ENCODE results near the gene UGT1A6.

UGT1A6 gene

GRCh38 chr2:233676046-233676445 is 16.6 kb upstream of the UGT1A6 start:
- Histone ChIP-seq H3K79me2 (ENCODE audit: low read length) (no peaks in the 10 kb centered on the region), H3K27me3 (replicated peaks; ENCODE audit: insufficient read depth, low read length) (no peaks in the 10 kb centered on the region), H3K9me3 (replicated peaks; ENCODE audit: insufficient read depth, low read length) (no peaks in the 10 kb centered on the region), H3K4me1 (ENCODE audit: low read length) (no peaks in the 10 kb centered on the region), H3K9me2 (replicated peaks; ENCODE audit: insufficient read depth, low read length) (no peaks in the 10 kb centered on the region), H3F3A (ENCODE audit: insufficient read depth, low read length) (no peaks in the 10 kb centered on the region), H3K27ac (ENCODE audit: low read length) (no peak overlapping the region), H3K4me3 (ENCODE audit: low read length) (no peak overlapping the region), H3K9ac (ENCODE audit: low read length) (no peak overlapping the region), H3K4me2 (ENCODE audit: low read depth, low read length) (no peak overlapping the region), H2AFZ (ENCODE audit: low read length) (no peak overlapping the region), H3K36me3 (replicated peaks; ENCODE audit: insufficient read depth, low read length) (no peaks in the 10 kb centered on the region), H4K20me1 (ENCODE audit: insufficient read depth, low read length) (no peaks in the 10 kb centered on the region)
- DNase-seq, result no peak
- TF ChIP-seq EZH2 (optimal IDR thresholded peaks at IDR 0.05; ENCODE audit: low read depth, low read length) (no peak), EZH2phosphoT487 (IDR thresholded peaks at IDR 0.05; ENCODE audit: low read length) (no peak), CTCF (IDR thresholded peaks at IDR 0.05; ENCODE audit: low read length) (no peak)

- TF ChIP-seq EZH2 (optimal IDR thresholded peaks at IDR 0.05; ENCODE audit: low read depth, low read length), result no peak
- TF ChIP-seq EZH2phosphoT487 (IDR thresholded peaks at IDR 0.05; ENCODE audit: low read length), result no peak
- no peak for TF ChIP-seq CTCF (IDR thresholded peaks at IDR 0.05; ENCODE audit: low read length)
- Histone ChIP-seq H3K4me1 (ENCODE audit: low read length) (0 out of 2 replicates have a peak, but pooled peaks cover 5% of the 10 kb centered on the region), H2AFZ (ENCODE audit: low read length) (no peak overlapping the region), H3K4me3 (ENCODE audit: low read length) (no peak overlapping the region), H3K27me3 (replicated peaks; ENCODE audit: insufficient read depth, low read length) (no peaks in the 10 kb centered on the region), H3K79me2 (ENCODE audit: low read length) (no peaks in the 10 kb centered on the region), H3K9me3 (replicated peaks; ENCODE audit: insufficient read depth, low read length) (no peaks in the 10 kb centered on the region), H3F3A (ENCODE audit: insufficient read depth, low read length) (no peaks in the 10 kb centered on the region), H3K9ac (ENCODE audit: low read length) (no peak overlapping the region), H3K36me3 (replicated peaks; ENCODE audit: insufficient read depth, low read length) (no peaks in the 10 kb centered on the region), H3K27ac (ENCODE audit: low read length) (no peak overlapping the region), H3K4me2 (ENCODE audit: low read depth, low read length) (no peak overlapping the region), H3K9me2 (replicated peaks; ENCODE audit: insufficient read depth, low read length) (no peaks in the 10 kb centered on the region), H4K20me1 (ENCODE audit: insufficient read depth, low read length) (no peaks in the 10 kb centered on the region)
- no peak for DNase-seq
Observed at GRCh38 chr2:233679196-233679595, 13.5 kb upstream of the UGT1A6 start.

GRCh38 chr2:233680361-233681045 is 12.2 kb upstream of the UGT1A6 start:
- DNase-seq, result no peak
- Histone ChIP-seq H3K36me3 (replicated peaks; ENCODE audit: insufficient read depth, low read length) (no peaks in the 10 kb centered on the region), H3F3A (ENCODE audit: insufficient read depth, low read length) (no peaks in the 10 kb centered on the region), H3K4me2 (ENCODE audit: low read depth, low read length) (no peak overlapping the region), H3K4me1 (ENCODE audit: low read length) (0 out of 2 replicates have a peak, but pooled peaks cover 5% of the 10 kb centered on the region), H3K9me3 (replicated peaks; ENCODE audit: insufficient read depth, low read length) (no peaks in the 10 kb centered on the region), H2AFZ (ENCODE audit: low read length) (no peak overlapping the region), H3K27me3 (replicated peaks; ENCODE audit: insufficient read depth, low read length) (no peaks in the 10 kb centered on the region), H4K20me1 (ENCODE audit: insufficient read depth, low read length) (no peaks in the 10 kb centered on the region), H3K79me2 (ENCODE audit: low read length) (no peaks in the 10 kb centered on the region), H3K4me3 (ENCODE audit: low read length) (no peak overlapping the region), H3K27ac (ENCODE audit: low read length) (no peak overlapping the region), H3K9ac (ENCODE audit: low read length) (no peak overlapping the region), H3K9me2 (replicated peaks; ENCODE audit: insufficient read depth, low read length) (no peaks in the 10 kb centered on the region)
- TF ChIP-seq EZH2phosphoT487 (IDR thresholded peaks at IDR 0.05; ENCODE audit: low read length) (no peak), EZH2 (optimal IDR thresholded peaks at IDR 0.05; ENCODE audit: low read depth, low read length) (no peak), CTCF (IDR thresholded peaks at IDR 0.05; ENCODE audit: low read length) (no peak)

Data from MM.1S (cell line).